ENCODE results near the gene RTN4RL2.
A peak's percentile ranks its signal among the peaks of the same experiment; 100 is the strongest.

The RTN4RL2 gene

DNA sequence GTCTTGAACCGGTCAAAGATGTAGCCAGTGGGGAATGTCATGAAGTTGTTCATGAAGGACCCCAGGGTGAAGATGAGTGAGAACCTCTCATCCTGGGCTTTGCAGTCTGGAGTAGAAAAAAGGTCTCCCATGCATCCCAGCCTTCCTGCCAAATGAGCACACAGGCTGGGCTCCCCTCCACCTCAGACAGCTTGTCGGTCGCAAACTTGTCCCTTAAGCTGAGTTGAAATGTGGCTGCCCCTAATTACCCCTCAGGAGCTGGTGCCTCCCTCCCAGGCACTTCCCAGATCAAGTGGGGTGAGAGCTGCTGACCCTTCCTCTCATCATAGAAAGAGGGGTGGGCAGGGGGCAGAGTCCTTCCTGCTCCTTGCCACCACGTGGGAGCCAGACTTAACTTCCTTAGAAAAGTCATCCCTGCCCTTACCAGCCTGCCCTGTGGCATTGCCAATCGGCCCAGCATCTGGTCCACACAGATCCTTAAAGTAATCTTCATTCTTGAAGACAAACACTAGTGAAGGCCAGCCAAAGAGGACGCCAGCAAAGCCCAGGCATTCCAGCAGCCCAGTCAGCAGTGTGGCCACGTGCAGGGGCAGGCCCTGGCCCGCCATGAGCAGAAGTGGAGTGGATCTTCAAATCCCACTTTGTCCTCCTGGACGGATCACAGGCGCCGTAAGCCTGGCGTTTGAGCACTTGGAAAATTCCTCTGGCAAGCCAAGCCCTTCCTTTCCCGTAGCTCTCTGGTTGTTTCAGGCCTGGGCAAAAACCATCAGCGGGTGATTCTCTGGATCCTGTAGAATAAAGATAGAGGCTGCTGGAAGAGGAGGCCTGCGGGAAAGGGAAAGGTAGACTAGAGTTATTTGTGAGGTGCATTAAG, 34.5 kb upstream of the RTN4RL2 start:
- in situ Hi-C loops (cut with MboI; ENCODE audit: low pct_unique_long_range_greater_than_20kb, low sequenced_read_pairs, unreplicated experiment) = no loop called here
- TF ChIP-seq CTCF (IDR thresholded peaks at IDR 0.05; ENCODE audit: extremely low read depth, insufficient read depth, missing control alignments) = no peak
- no peak for DNase-seq (ENCODE audit: low spot score)

GRCh38 chr11:57426439-57426928, 33.8 kb upstream of the RTN4RL2 start:
- in situ Hi-C loops (cut with MboI; ENCODE audit: low pct_unique_long_range_greater_than_20kb, low sequenced_read_pairs, unreplicated experiment) = no loop called here
- no peak for DNase-seq (ENCODE audit: low spot score)
- no peak for TF ChIP-seq CTCF (IDR thresholded peaks at IDR 0.05; ENCODE audit: extremely low read depth, insufficient read depth, missing control alignments)

DNA sequence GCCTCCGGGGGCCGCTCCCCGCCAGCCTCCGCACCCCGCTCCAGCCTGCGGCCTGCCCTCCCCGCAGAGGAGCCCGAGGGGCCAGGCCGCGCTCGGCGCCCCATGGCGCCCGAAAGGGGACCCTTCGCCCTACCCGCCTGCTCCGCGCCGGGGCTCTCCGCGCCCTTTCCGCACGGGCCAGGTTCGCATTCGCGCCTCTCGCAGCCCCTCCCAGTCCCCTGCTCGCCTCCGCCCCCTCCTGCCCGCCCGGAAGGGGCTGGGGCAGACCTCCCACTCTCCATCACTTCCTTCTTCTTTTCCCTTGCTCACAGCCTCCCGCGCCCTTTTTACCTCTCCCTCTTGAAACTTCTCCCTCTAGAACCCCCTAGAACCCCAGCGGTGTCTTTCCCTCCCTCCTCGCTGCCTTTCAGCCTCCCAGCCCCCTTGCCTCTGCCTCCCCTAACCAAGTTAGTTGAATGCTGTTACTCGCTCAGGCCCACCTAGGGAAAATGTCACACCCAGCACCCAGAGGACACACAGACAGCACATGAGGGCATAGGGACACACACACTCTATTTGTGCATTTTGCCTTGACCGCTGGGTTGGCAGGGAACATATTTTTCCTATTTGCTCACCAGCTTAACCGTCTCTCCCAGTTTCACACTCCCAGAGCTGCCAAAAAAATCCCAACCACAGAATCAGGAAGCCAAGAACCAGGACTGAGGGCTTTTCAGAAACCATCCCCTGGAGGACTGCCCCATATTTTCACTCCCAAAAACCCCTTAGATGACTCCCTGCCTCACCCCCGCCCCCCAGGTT, 33.2 kb upstream of the RTN4RL2 start, which contains the start of gene SLC43A3:
Gene SLC43A3 (minus strand): TSS at position 193 of the 798 bp plus-strand sequence. CDS start 949 bp downstream, outside the sequence.
- peak; percentile 79 for DNase-seq (ENCODE audit: low spot score)
- no peak for TF ChIP-seq CTCF (IDR thresholded peaks at IDR 0.05; ENCODE audit: extremely low read depth, insufficient read depth, missing control alignments)

DNA sequence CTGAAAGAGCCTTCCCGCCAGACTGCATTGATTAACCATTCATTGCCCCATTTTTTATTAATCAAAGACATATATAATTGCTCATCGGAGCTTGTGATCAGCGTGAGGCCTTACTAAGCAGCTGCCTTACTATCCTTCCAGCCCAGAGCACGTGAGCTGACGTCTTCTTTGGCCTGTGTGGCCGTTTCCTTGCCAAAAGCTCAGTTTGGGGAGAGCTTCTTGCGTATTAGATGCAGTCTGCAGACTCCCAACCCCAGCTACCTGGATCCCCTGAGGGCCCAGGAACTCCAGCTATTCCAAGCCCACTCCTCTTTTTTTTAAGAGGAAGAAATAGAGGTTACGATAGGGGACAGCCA, 32.6 kb upstream of the RTN4RL2 start:
- no peak for TF ChIP-seq CTCF (IDR thresholded peaks at IDR 0.05; ENCODE audit: extremely low read depth, insufficient read depth, missing control alignments)
- in situ Hi-C loops (cut with MboI; ENCODE audit: low pct_unique_long_range_greater_than_20kb, low sequenced_read_pairs, unreplicated experiment) = no loop called here
- no peak for DNase-seq (ENCODE audit: low spot score)

More for the DNA sequence above, 33.2 kb upstream of the RTN4RL2 start, which contains the start of gene SLC43A3:
- in situ Hi-C loops (cut with MboI; ENCODE audit: low pct_unique_long_range_greater_than_20kb, low sequenced_read_pairs, unreplicated experiment) = no loop called here

DNA sequence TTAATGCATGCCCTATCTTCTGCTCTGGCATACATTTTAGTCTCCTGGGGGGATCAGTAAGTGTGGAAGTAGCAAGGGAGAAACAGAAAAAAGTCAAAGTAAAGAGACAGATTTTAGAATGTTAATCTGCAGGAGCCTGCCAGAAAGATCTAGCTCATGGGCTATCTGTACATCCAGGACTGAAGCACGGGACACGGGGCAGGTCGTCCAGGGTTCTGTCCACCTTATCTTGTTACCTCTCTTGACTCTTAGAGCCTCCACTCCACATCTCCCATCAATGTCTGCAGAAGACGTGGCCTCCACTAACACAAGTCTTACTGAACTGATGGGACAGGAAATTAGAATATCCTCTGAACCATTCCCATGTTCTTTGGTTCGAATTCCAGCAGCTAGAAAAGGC, 31.7 kb upstream of the RTN4RL2 start:
- in situ Hi-C loops (cut with MboI; ENCODE audit: low pct_unique_long_range_greater_than_20kb, low sequenced_read_pairs, unreplicated experiment) = no loop called here
- DNase-seq (ENCODE audit: low spot score) = no peak
- no peak for TF ChIP-seq CTCF (IDR thresholded peaks at IDR 0.05; ENCODE audit: extremely low read depth, insufficient read depth, missing control alignments)

DNA sequence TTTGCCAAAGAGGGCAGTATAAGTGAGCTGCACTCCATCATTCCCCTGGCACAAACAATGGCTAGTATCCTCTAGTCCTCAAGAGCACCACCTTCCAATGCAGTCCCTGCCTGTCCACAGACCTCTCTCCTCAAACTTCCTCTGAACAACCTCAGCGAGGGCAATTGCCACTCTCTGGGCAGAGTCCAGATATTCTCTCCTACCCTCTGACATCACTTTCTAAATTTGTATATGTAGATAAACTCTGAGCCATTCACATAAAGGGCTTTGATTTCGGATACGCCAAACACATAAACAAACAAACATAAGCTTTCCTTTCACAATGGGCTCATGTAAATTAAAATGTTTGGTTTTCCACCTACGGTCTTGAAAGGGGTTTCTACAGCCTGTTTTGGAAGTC, 30.4 kb upstream of the RTN4RL2 start:
- DNase-seq (ENCODE audit: low spot score) = no peak
- in situ Hi-C loops (cut with MboI; ENCODE audit: low pct_unique_long_range_greater_than_20kb, low sequenced_read_pairs, unreplicated experiment) = no loop called here
- TF ChIP-seq CTCF (IDR thresholded peaks at IDR 0.05; ENCODE audit: extremely low read depth, insufficient read depth, missing control alignments) = no peak

All from GM13977 (cell line).